A549 (cell line): ENCODE results near the gene TCF4.

Experiments used
- CBX2 ChIP-seq: fragments of 200-600 bp; sonication (generic); IDR thresholded peaks from 2 replicates; pipeline ENCODE4 v1.6.1; 2016; ENCODE audit warnings: low read depth, mild to moderate bottlenecking, borderline replicate concordance
- CEBPB ChIP-seq, 2 experiments: fragments of >200 bp in 1 of 2; sonication (Bioruptor Twin) in 1 of 2; formaldehyde crosslinking in 1 of 2; IDR thresholded peaks; 2 replicates each; pipeline ENCODE4 v1.6.1; 2012 to 2016
- CTCF ChIP-seq: fragments of >200 bp; sonication (Bioruptor Twin); formaldehyde crosslinking; IDR thresholded peaks from 3 replicates; pipeline ENCODE4 v1.5.1; 2016
- NPAS2 ChIP-seq: fragments of 250-450 bp; sonication (Bioruptor Pico); IDR thresholded peaks from 2 replicates; pipeline ENCODE4 v1.8.0; 2022; ENCODE audit warnings: mild to moderate bottlenecking, moderate library complexity, borderline replicate concordance
- POLR2A ChIP-seq: IDR thresholded peaks from 2 replicates; pipeline ENCODE4 v1.6.1; 2012; ENCODE audit warnings: mild to moderate bottlenecking, low read length
- REST ChIP-seq: fragments of 200-600 bp; sonication (generic); IDR thresholded peaks from 2 replicates; pipeline ENCODE4 v1.6.1; 2016; ENCODE audit warnings: antibody characterized with exemption, mild to moderate bottlenecking, moderate library complexity
- TP53 ChIP-seq: fragments of 250-450 bp; sonication (Bioruptor Pico); IDR thresholded peaks from 2 replicates; pipeline ENCODE4 v1.5.0; 2021; ENCODE audit warnings: mild to moderate bottlenecking, moderate library complexity
- ZSCAN20 ChIP-seq: fragments of 250-450 bp; sonication (Bioruptor Pico); IDR thresholded peaks from 2 replicates; pipeline ENCODE4 v1.8.0; 2022; ENCODE audit warnings: mild to moderate bottlenecking, moderate library complexity

GRCh38 chr18:55541571-55541970, 46.4 kb downstream of the TCF4 start:
- TF ChIP-seq CTCF (no peak), POLR2A (no peak), CBX2 (no peak), REST (no peak), CEBPB (IDR thresholded peaks at IDR 0.05) (no peak), TP53 (CRISPR knock-in tag) (no peak), ZSCAN20 (CRISPR knock-in tag) (no peak), NPAS2 (CRISPR knock-in tag) (no peak)
